Measurements from ENCODE around the gene SYNGR1.

- TF ChIP-seq CTCF (IDR thresholded peaks at IDR 0.05) (no peak), POLR2A (IDR thresholded peaks at IDR 0.05) (no peak)
Observed at GRCh38 chr22:39408173-39408572, 58.4 kb downstream of the SYNGR1 start.
